ENCODE measurements around the gene FAM216B.

Gene FAM216B

DNA sequence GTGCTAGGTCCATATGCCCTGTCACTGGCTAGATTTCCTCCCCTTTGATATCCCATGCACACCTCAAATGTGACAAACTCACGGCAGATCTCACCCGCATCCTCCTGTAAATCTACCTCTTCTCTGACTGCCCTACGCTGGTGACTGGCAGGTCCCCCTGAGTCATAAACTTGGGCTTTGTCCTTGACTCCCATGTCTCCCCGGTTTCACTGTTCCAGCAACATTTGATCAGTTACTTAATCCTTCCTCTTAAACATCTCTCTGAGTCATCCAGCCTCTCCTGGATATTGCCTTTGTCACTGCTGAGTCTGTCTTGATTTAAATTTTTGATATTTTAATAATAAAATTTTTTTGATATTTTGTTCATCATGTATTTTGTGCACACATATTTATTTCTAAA lies 26.5 kb downstream of the FAM216B start:
- H3K27ac ChIP-seq = no peak overlapping the region
- H4K20me1 ChIP-seq (ENCODE audit: insufficient read depth) = no peaks in the 10 kb centered on the region
- TF ChIP-seq, protein P1, sequence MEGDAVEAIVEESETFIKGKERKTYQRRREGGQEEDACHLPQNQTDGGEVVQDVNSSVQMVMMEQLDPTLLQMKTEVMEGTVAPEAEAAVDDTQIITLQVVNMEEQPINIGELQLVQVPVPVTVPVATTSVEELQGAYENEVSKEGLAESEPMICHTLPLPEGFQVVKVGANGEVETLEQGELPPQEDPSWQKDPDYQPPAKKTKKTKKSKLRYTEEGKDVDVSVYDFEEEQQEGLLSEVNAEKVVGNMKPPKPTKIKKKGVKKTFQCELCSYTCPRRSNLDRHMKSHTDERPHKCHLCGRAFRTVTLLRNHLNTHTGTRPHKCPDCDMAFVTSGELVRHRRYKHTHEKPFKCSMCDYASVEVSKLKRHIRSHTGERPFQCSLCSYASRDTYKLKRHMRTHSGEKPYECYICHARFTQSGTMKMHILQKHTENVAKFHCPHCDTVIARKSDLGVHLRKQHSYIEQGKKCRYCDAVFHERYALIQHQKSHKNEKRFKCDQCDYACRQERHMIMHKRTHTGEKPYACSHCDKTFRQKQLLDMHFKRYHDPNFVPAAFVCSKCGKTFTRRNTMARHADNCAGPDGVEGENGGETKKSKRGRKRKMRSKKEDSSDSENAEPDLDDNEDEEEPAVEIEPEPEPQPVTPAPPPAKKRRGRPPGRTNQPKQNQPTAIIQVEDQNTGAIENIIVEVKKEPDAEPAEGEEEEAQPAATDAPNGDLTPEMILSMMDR (conservative IDR thresholded peaks at IDR 0.05; ENCODE audit: low read depth, low read length) = no peak
- H3K4me2 ChIP-seq = no peak overlapping the region
- H3K27me3 ChIP-seq (ENCODE audit: insufficient read depth, low read depth) = no peaks in the 10 kb centered on the region
- no peak overlapping the region for H3K4me3 ChIP-seq (IDR thresholded peaks at IDR 0.05; ENCODE audit: insufficient read depth, low read depth, low read length)
- no peaks in the 10 kb centered on the region for H3K36me3 ChIP-seq (ENCODE audit: insufficient read depth)
- peaks cover 50% of the 10 kb centered on the region for H3K4me1 ChIP-seq (ENCODE audit: low read depth, poor library complexity, severe bottlenecking)
- H3K9ac ChIP-seq = no peak overlapping the region
- H2AFZ ChIP-seq (ENCODE audit: low read depth) = no peak overlapping the region
- no peaks in the 10 kb centered on the region for H3K79me2 ChIP-seq (ENCODE audit: insufficient read depth, low read depth)

DNA sequence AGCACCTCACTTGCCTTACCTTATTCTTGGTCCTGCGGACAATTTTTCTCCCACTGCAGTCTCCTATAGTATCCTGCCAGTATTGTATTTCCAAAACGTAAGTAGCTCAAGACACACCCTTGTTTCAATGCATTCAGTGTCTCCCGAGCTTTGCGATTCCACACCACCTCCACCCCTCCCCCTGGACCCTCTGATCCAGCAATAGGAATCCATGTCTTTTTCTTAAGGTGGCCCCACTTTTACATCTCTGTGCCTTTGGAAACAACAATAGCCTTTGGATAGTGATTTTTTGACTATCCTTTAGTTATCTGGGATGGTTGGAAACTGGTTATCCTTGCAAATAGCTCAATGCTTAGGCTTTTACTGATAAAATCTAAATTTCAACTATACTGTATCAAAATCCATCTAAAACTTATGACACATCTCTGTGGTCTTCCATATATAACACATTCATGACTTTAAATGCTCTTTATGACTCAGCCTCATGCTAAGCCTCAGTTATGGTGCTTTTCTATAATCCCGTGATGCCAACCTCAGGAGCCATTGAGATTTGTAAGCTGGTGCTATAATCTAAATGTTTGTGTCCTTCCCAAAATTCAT lies 27.1 kb downstream of the FAM216B start:
- Histone ChIP-seq H3K9ac (no peak overlapping the region), H3K4me3 (IDR thresholded peaks at IDR 0.05; ENCODE audit: insufficient read depth, low read depth, low read length) (no peak overlapping the region), H3K36me3 (ENCODE audit: insufficient read depth) (no peaks in the 10 kb centered on the region), H4K20me1 (ENCODE audit: insufficient read depth) (no peaks in the 10 kb centered on the region), H3K4me2 (no peak overlapping the region), H3K27ac (no peak overlapping the region), H3K27me3 (ENCODE audit: insufficient read depth, low read depth) (no peaks in the 10 kb centered on the region), H2AFZ (ENCODE audit: low read depth) (no peak overlapping the region), H3K4me1 (ENCODE audit: low read depth, poor library complexity, severe bottlenecking) (peaks cover 44% of the 10 kb centered on the region), H3K79me2 (ENCODE audit: insufficient read depth, low read depth) (no peaks in the 10 kb centered on the region)
- TF ChIP-seq, protein P1 (conservative IDR thresholded peaks at IDR 0.05; ENCODE audit: low read depth, low read length) = no peak

DNA sequence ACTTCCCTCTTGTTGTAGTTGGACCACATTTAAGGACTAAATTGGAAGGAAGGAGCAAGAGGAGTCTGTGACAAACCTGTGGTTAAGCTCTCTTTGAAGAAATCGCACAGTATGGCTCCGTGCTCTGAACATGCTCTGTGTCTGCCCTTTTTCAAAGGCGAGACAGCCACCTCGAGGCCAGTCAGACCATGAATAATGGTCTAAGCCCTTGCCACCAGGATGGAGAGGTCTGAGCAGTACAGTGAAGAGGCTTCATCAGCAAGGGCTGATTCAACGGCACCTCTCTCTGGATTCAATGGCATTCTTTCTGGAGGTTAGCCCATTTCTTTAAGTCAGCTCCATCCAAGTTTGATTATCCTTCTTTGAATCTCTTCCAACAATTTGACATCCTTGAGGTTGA lies 30.9 kb downstream of the FAM216B start:
- TF ChIP-seq, protein P1 (conservative IDR thresholded peaks at IDR 0.05; ENCODE audit: low read depth, low read length) = no peak
- peaks cover 22% of the 10 kb centered on the region for H3K4me1 ChIP-seq (ENCODE audit: low read depth, poor library complexity, severe bottlenecking)

DNA sequence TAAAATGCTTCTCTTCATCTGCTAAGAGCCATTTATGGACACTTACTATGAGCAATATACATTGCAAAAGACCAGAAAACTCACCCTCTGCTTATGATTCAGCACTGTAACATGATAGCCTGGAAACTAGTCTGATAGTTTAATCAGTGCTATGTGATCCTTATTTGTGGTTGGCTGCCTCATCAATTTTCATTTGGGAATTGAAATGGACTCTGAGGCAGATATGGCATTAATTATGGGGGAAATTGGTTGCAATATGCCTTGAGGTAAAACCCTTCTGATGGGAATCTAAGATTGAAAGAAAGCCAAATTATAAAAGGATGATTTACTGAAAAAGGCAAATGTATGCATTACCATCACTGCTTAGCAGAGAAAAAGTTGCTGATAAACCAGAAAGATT lies 33.5 kb downstream of the FAM216B start:
- Histone ChIP-seq H3K9ac (no peak overlapping the region), H3K4me2 (no peak overlapping the region), H3K4me1 (ENCODE audit: low read depth, poor library complexity, severe bottlenecking) (peaks cover 11% of the 10 kb centered on the region), H3K27ac (no peak overlapping the region), H3K36me3 (ENCODE audit: insufficient read depth) (no peaks in the 10 kb centered on the region), H3K27me3 (ENCODE audit: insufficient read depth, low read depth) (no peaks in the 10 kb centered on the region), H4K20me1 (ENCODE audit: insufficient read depth) (no peaks in the 10 kb centered on the region), H3K4me3 (IDR thresholded peaks at IDR 0.05; ENCODE audit: insufficient read depth, low read depth, low read length) (no peak overlapping the region), H2AFZ (ENCODE audit: low read depth) (no peak overlapping the region), H3K79me2 (ENCODE audit: insufficient read depth, low read depth) (no peaks in the 10 kb centered on the region)
- TF ChIP-seq, protein P1 (conservative IDR thresholded peaks at IDR 0.05; ENCODE audit: low read depth, low read length) = no peak

More for the DNA sequence above, 30.9 kb downstream of the FAM216B start:
- Histone ChIP-seq H3K9ac (no peak overlapping the region), H3K4me2 (no peak overlapping the region), H3K79me2 (ENCODE audit: insufficient read depth, low read depth) (no peaks in the 10 kb centered on the region), H3K27me3 (ENCODE audit: insufficient read depth, low read depth) (no peaks in the 10 kb centered on the region), H2AFZ (ENCODE audit: low read depth) (no peak overlapping the region), H4K20me1 (ENCODE audit: insufficient read depth) (no peaks in the 10 kb centered on the region), H3K36me3 (ENCODE audit: insufficient read depth) (no peaks in the 10 kb centered on the region), H3K4me3 (IDR thresholded peaks at IDR 0.05; ENCODE audit: insufficient read depth, low read depth, low read length) (no peak overlapping the region), H3K27ac (no peak overlapping the region)

Measured in KMS-11 (cell line).